HepG2 (cell line): ENCODE measurements around the gene ACTL8. TPM values are rescaled to one million over a fixed set of nuclear protein-coding genes. Genes with fewer than 3 reads are reported as not detected.

Experiments
- ATAC-seq: fragments of 200-7000 bp; cut with Tn5 transposase; 3 replicates; pipeline ENCODE4 v1.9.1; 2020; ENCODE audit warnings: mild to moderate bottlenecking, moderate library complexity
- BruUV-seq: library from RNA; stranded (reverse); fragments of 400-500 nt; replicated peaks from 2 replicates; lab custom pipeline; 2021; lab: Mats Ljungman, UMichigan
- CTCF ChIA-PET: fragments of 300-600 bp; formaldehyde crosslinking; extraction: SDS; loops from one replicate; lab custom pipeline; 2021; ENCODE audit warnings: low total read pairs, inconsistent platforms, low intra/inter-chr PET ratio; lab: Yijun Ruan, JAX
- POLR2A ChIA-PET: fragments of 350-600 bp; sonication (Branson Sonifier 250); formaldehyde crosslinking; loops from one replicate; lab custom pipeline; 2020; ENCODE audit warnings: antibody characterized with exemption, inconsistent platforms; lab: Yijun Ruan, JAX
- DNase-seq: peaks from one replicate; pipeline ENCODE4 v3.0.0-alpha.2; 2015; ENCODE audit warnings: low spot score
- FAIRE-seq: peaks from 3 replicates; lab custom pipeline; 2011; peaks lifted over from hg19 to GRCh38; lab: Jason Lieb, UNC
- H2AFZ ChIP-seq: one replicate; pipeline ENCODE4 v1.6.1; 2011; ENCODE audit warnings: low read length, inconsistent platforms
- H3K27ac ChIP-seq: fragments of 300-600 bp; 3 replicates; pipeline ENCODE4 v1.8.0; 2011; ENCODE audit warnings: mixed run types, mild to moderate bottlenecking, mixed read lengths, low read length, inconsistent platforms; ENCODE audit not compliant: insufficient read depth; ENCODE audit errors: extremely low read length
- H3K27me3 ChIP-seq, 2 experiments: fragments of 200-600 bp in 1 of 2; 2 replicates in 1 of 2; 3 replicates in 1 of 2; pipeline versions ENCODE4 v1.6.0 to v1.8.0; 2011; ENCODE audit warnings: low read length in 2 of 2, mild to moderate bottlenecking in 2 of 2, moderate library complexity in 2 of 2, inconsistent platforms in 1 of 2; ENCODE audit not compliant: insufficient read depth in 2 of 2, control insufficient read depth in 1 of 2
- H3K36me3 ChIP-seq, 2 experiments: fragments of 200-600 bp in 1 of 2; replicated peaks in 1 of 2; 2 replicates in 1 of 2; 3 replicates in 1 of 2; pipeline versions ENCODE4 v1.5.1 to v1.8.0; 2011; ENCODE audit warnings: low read length in 2 of 2, inconsistent platforms in 1 of 2; ENCODE audit not compliant: insufficient read depth in 2 of 2, control insufficient read depth in 1 of 2
- H3K4me1 ChIP-seq: 2 replicates; pipeline ENCODE4 v1.5.1; 2012; ENCODE audit warnings: low read length, inconsistent platforms; ENCODE audit not compliant: insufficient read depth
- H3K4me2 ChIP-seq: 2 replicates; pipeline ENCODE4 v1.6.0; 2011; ENCODE audit warnings: low read depth, low read length, inconsistent platforms
- H3K4me3 ChIP-seq, 3 experiments: fragments of 200-600 bp in 1 of 3; sonication (generic), shearing (Covaris generic) in 1 of 3; replicated peaks in 1 of 3; 2 replicates each; pipeline ENCODE4 v1.5.1; 2011 to 2016; ENCODE audit warnings: low read length in 3 of 3, inconsistent platforms in 2 of 3, low read depth in 2 of 3, mild to moderate bottlenecking in 2 of 3, control low read depth in 1 of 3, mixed read lengths in 1 of 3; ENCODE audit not compliant: insufficient read depth in 1 of 3
- H3K79me2 ChIP-seq: one replicate; pipeline ENCODE4 v1.6.1; 2011; ENCODE audit warnings: low read length, inconsistent platforms; ENCODE audit not compliant: insufficient read depth
- H3K9ac ChIP-seq: 2 replicates; pipeline ENCODE4 v1.6.0; 2011; ENCODE audit warnings: mild to moderate bottlenecking, low read depth, low read length, inconsistent platforms; ENCODE audit not compliant: insufficient read depth
- H3K9me3 ChIP-seq: 2 replicates; pipeline ENCODE4 v1.5.1; 2012; ENCODE audit warnings: mild to moderate bottlenecking, low read length
- H4K20me1 ChIP-seq: 2 replicates; pipeline ENCODE4 v1.6.0; 2011; ENCODE audit warnings: inconsistent platforms, mild to moderate bottlenecking, low read length, moderate library complexity; ENCODE audit not compliant: insufficient read depth
- HDAC1 ChIP-seq: sonication (generic); formaldehyde crosslinking; IDR thresholded peaks from 2 replicates; pipeline ENCODE4 v1.5.1; 2020; ENCODE audit warnings: mild to moderate bottlenecking, missing genetic modification reagents
- HOMEZ ChIP-seq: IDR thresholded peaks from 2 replicates; pipeline ENCODE4 v1.6.1; 2016; ENCODE audit warnings: low read depth
- KAT8 ChIP-seq: IDR thresholded peaks from 2 replicates; pipeline ENCODE4 v1.6.1; 2016; ENCODE audit warnings: missing genetic modification reagents, missing compliant biosample characterization
- PATZ1 ChIP-seq: sonication (generic); formaldehyde crosslinking; IDR thresholded peaks from 2 replicates; pipeline ENCODE4 v1.4.0; 2020; ENCODE audit warnings: missing genetic modification reagents
- RFX3 ChIP-seq: IDR thresholded peaks from 2 replicates; pipeline ENCODE4 v1.6.1; 2016; ENCODE audit warnings: missing biosample characterization, missing genetic modification reagents
- ZBTB25 ChIP-seq: IDR thresholded peaks from 2 replicates; pipeline ENCODE4 v1.6.1; 2018; ENCODE audit warnings: missing genetic modification reagents
- ZNF343 ChIP-seq: sonication (generic); formaldehyde crosslinking; IDR thresholded peaks from 2 replicates; pipeline ENCODE4 v1.4.0; 2020; ENCODE audit warnings: mild to moderate bottlenecking, missing genetic modification reagents
- ZNF563 ChIP-seq: sonication (generic); formaldehyde crosslinking; IDR thresholded peaks from 2 replicates; pipeline ENCODE4 v1.8.0; 2022; ENCODE audit warnings: mild to moderate bottlenecking, moderate library complexity, missing genetic modification reagents
- ZNF607 ChIP-seq: sonication (generic); formaldehyde crosslinking; IDR thresholded peaks from 2 replicates; pipeline ENCODE4 v1.5.1; 2020; ENCODE audit warnings: missing genetic modification reagents, mild to moderate bottlenecking, borderline replicate concordance
- ZNF615 ChIP-seq: sonication (generic); formaldehyde crosslinking; IDR thresholded peaks from 2 replicates; pipeline ENCODE4 v1.5.0; 2020; ENCODE audit warnings: mild to moderate bottlenecking, missing genetic modification reagents, borderline replicate concordance
- ZNF737 ChIP-seq: sonication (generic); formaldehyde crosslinking; IDR thresholded peaks from 2 replicates; pipeline ENCODE4 v1.5.0; 2020; ENCODE audit warnings: missing genetic modification reagents, mild to moderate bottlenecking, borderline replicate concordance
- WGBS: methylation state at CpG from one replicate; pipeline ENCODE4 v1.1.6; 2017; ENCODE audit warnings: low lambda C conversion rate; 5-methylcytosine and 5-hydroxymethylcytosine counted together
- in situ Hi-C: cut with HindIII; loops from 2 replicates; pipeline ENCODE4 v1.10.0; 2017; ENCODE audit warnings: low pct_unique_long_range_greater_than_20kb; ENCODE audit not compliant: extremely low pct_ligation_motif_present
- intact Hi-C: fragments of 100-400 bp; cut with micrococcal nuclease; formaldehyde crosslinking; loops from one replicate; pipeline ENCODE4 v1.10.0; 2022; ENCODE audit not compliant: unreplicated experiment
- polyA plus RNA-seq, 8 experiments: library from polyadenylated mRNA; depleted of rRNA in 3 of 8; stranded (reverse) in 7 of 8; unstranded in 1 of 8; fragments of >200 nt; fragmentation: Illumina TruSeq in 4 of 8; extraction: Trizol in 4 of 8; gene quantifications; 2 replicates each; pipeline versions ENCODE4 v1.2.1 to v1.2.3, GENCODE V29; 2011 to 2016; ENCODE audit warnings: low read depth in 4 of 8, missing spikeins in 1 of 8, mixed read lengths in 1 of 8; ENCODE audit not compliant: insufficient read depth in 1 of 8
- total RNA-seq, 5 experiments: library from RNA; depleted of rRNA; stranded (reverse); fragments of >200 nt; fragmentation: Illumina TruSeq; extraction: Trizol; gene quantifications; 2 replicates each; pipeline ENCODE4 v1.2.3, GENCODE V29; 2016; ENCODE audit warnings: low read depth in 1 of 5

ACTL8 gene
- total and polyA plus RNA-seq, 2 of the 13 experiments (the other 11 are each of a cell fraction or from before 2014, with no cell fraction given): 0.09 to 0.64 TPM

GRCh38 chr1:17826165-17826488, 71.0 kb downstream of the ACTL8 start (continued):
- TF ChIP-seq HOMEZ: no peak
- no peak for TF ChIP-seq KAT8 (CRISPR knock-in tag)
- TF ChIP-seq RFX3: no peak
- TF ChIP-seq, all 625 proteins: peak for 5

GRCh38 chr1:17828991-17829390, 73.9 kb downstream of the ACTL8 start:
- Histone ChIP-seq H4K20me1 (no peaks in the 10 kb centered on the region), H3K36me3 (no peaks in the 10 kb centered on the region), H3K4me3 (no peak overlapping the region), H3K27ac (no peak overlapping the region), H3K27me3 (peaks cover 0 to 11% of the 10 kb centered on the region in 2 experiments; a peak in 2 of 5 replicates), H3K79me2 (no peaks in the 10 kb centered on the region), H3K4me1 (no peaks in the 10 kb centered on the region), H3K9ac (no peak overlapping the region), H3K9me3 (no peaks in the 10 kb centered on the region), H2AFZ (no peak overlapping the region), H3K4me2 (no peak overlapping the region)
- no peak for ATAC-seq
- ChIA-PET POLR2A (no interaction called here), CTCF (no interaction called here)
- no peak for DNase-seq
- no peak for FAIRE-seq
- intact Hi-C loops (no loop called here), in situ Hi-C loops (loop anchor here (10.0 kb wide), 1 partner anchor 334 kb away; no protein-coding TSS in a partner anchor)
- TF ChIP-seq HDAC1 (no peak), ZNF607 (no peak), ZNF737 (CRISPR knock-in tag) (no peak), ZBTB25 (no peak), PATZ1 (CRISPR knock-in tag) (no peak), ZNF343 (CRISPR knock-in tag) (no peak), ZNF563 (CRISPR knock-in tag) (no peak), ZNF615 (CRISPR knock-in tag) (no peak)
- BruUV-seq: no TSS peak
- 10% methylated on average over 3 of the region's 4 CpGs for WGBS
